ENCODE results near the gene MBNL2. TPM values are rescaled to one million over a fixed set of nuclear protein-coding genes. Genes with fewer than 3 reads are reported as not detected.
A peak's percentile ranks its signal among the peaks of the same experiment; 100 is the strongest.

Gene MBNL2
- total RNA-seq, 2 donors from 2014 or later = 59.6 to 67.7 TPM

DNA sequence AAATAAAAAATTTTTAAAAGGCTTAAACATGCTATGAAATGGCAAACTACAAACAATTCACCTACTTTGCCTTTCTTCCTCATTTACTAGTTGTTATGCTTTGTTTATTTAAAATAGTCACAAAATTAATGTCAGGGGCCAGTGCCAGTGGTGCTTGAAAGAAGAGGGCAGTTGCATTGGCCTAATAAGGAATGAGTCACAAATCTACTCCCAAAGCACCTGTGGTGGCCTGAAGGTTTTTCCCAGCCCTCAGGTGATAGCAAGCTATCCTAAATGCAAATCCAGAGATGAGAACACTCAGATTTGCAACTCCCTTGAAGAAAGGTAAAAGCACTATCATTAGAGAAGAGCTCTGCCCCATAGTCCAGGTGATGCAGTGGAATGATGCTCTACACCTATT, 103.6 kb downstream of the MBNL2 start:
- Histone ChIP-seq H3K27me3 (replicated peaks; ENCODE audit: insufficient read depth) (no peaks in the 10 kb centered on the region), H3K27ac (no peak overlapping the region), H3K4me3 (no peak overlapping the region), H3K9me3 (no peaks in the 10 kb centered on the region), H3K4me1 (ENCODE audit: control insufficient read depth in 1 of 2, low read depth in 2 of 2) (peaks cover 15 to 34% of the 10 kb centered on the region in 2 donors), H3K36me3 (no peaks in the 10 kb centered on the region)
- DNase-seq (ENCODE audit: low spot score) (no peak), ATAC-seq (ENCODE audit: insufficient number of reproducible peaks, low FRiP score, low read depth) (no peak)
- TF ChIP-seq CTCF (IDR thresholded peaks at IDR 0.05) = no peak

DNA sequence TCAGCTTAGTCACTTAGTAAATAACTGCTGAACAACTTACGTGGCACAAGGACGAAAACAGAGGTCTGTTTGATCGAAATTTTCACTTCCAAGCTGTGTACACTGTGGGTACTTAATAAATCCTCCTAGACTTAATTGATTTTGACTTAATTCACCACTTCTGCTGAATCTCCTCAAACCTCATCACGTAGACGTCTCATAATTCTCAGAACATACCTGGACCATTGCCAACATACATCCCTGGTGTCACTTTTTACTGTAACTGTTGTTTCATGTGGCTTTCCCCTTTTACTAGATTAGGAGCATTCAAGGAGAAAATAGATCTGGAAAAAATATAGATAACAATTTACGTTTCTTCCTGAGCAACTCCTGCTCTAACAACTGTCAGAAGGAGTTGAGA, 105.0 kb downstream of the MBNL2 start:
- Histone ChIP-seq H3K36me3 (no peaks in the 10 kb centered on the region), H3K4me3 (no peak overlapping the region), H3K9me3 (no peaks in the 10 kb centered on the region), H3K4me1 (ENCODE audit: control insufficient read depth in 1 of 2, low read depth in 2 of 2) (peaks cover 9 to 21% of the 10 kb centered on the region in 2 donors), H3K27me3 (replicated peaks; ENCODE audit: insufficient read depth) (no peaks in the 10 kb centered on the region), H3K27ac (no peak overlapping the region)
- no peak for TF ChIP-seq CTCF (IDR thresholded peaks at IDR 0.05)
- DNase-seq (ENCODE audit: low spot score) = no peak
- ATAC-seq (ENCODE audit: insufficient number of reproducible peaks, low FRiP score, low read depth) = no peak

GRCh38 chr13:97327506-97328221, 105.5 kb downstream of the MBNL2 start:
- TF ChIP-seq CTCF (IDR thresholded peaks at IDR 0.05) = no peak
- Histone ChIP-seq H3K27ac (peak overlapping the region in 1 of 2 donors; percentile 29), H3K9me3 (no peaks in the 10 kb centered on the region), H3K27me3 (replicated peaks; ENCODE audit: insufficient read depth) (no peaks in the 10 kb centered on the region), H3K4me1 (ENCODE audit: control insufficient read depth in 1 of 2, low read depth in 2 of 2) (peaks cover 8 to 15% of the 10 kb centered on the region in 2 donors), H3K4me3 (no peak overlapping the region), H3K36me3 (no peaks in the 10 kb centered on the region)
- ATAC-seq (ENCODE audit: insufficient number of reproducible peaks, low FRiP score, low read depth) (no peak), DNase-seq (ENCODE audit: low spot score) (no peak)

DNA sequence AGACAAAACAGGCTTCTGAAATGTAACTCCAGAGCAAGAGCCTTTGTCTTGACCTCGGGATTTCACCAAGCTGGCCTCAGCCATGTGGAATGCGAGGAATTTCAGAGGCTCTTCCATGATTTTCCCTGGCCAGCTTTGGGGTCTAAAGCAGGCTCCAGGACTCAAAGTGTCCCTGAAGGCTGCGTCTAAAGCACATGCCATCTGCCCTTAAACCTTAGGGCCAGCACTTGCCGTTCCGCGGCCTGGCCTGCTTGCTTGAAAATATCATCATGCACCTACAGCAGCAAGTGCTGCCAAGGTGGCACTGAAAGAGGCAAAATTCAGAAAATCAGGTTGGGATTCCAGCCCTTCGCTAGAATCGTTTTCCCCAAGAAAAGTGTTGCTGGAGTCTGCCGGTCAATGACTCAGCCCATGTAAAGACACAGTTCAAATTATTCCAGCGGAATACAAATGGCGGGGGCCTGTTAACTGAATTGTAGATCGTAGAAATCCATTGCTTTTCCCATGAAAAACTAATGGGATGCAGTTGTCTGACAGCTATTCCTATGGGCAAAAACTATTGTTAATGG, 106.2 kb downstream of the MBNL2 start:
- DNase-seq (ENCODE audit: low spot score) = no peak
- Histone ChIP-seq H3K4me1 (ENCODE audit: control insufficient read depth in 1 of 2, low read depth in 2 of 2) (peaks cover 8 to 11% of the 10 kb centered on the region in 2 donors), H3K27ac (peak overlapping the region; percentile 16 to 29), H3K36me3 (no peaks in the 10 kb centered on the region), H3K9me3 (no peaks in the 10 kb centered on the region), H3K4me3 (no peak overlapping the region), H3K27me3 (replicated peaks; ENCODE audit: insufficient read depth) (no peaks in the 10 kb centered on the region)
- TF ChIP-seq CTCF (IDR thresholded peaks at IDR 0.05) = no peak
- no peak for ATAC-seq (ENCODE audit: insufficient number of reproducible peaks, low FRiP score, low read depth)

DNA sequence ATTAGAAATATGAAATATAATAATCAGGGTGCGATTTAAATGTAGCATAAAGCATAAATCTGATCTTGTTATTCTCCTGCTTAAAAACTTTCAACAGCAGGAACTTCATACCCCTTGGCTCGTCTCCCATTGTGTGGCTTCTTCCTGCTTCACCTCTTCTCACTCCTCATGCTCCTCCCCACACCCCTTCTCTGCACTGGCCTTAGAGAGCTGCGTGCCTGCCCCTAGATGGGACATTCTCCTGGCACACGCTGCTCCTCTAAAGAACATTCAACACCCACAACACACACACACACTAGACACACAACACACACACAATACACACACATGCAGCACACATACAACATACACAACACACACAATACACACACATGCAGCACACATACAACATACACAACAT, 107.2 kb downstream of the MBNL2 start:
- H3K27ac ChIP-seq = no peak overlapping the region
- ATAC-seq (ENCODE audit: insufficient number of reproducible peaks, low FRiP score, low read depth) (no peak), DNase-seq (ENCODE audit: low spot score) (no peak)
- no peak overlapping the region for H3K4me3 ChIP-seq
- H3K27me3 ChIP-seq (replicated peaks; ENCODE audit: insufficient read depth) = no peaks in the 10 kb centered on the region
- H3K9me3 ChIP-seq = no peaks in the 10 kb centered on the region
- peaks cover 12 to 15% of the 10 kb centered on the region in 2 donors for H3K4me1 ChIP-seq (ENCODE audit: control insufficient read depth in 1 of 2, low read depth in 2 of 2)
- TF ChIP-seq CTCF (IDR thresholded peaks at IDR 0.05) = no peak
- no peaks in the 10 kb centered on the region for H3K36me3 ChIP-seq
